Stimulated activated CD8-positive, alpha-beta memory T cell treated with anti-CD3 and anti-CD28 coated beads, Interleukin-4, amount 100 ng/mL, for 24 hours (primary cell): ENCODE measurements around the gene APOD.
"Not testable (repeated sequence)": the region's sequence is repeated elsewhere in the genome, so short reads cannot be mapped to it uniquely, and the experiment has no call there.

Experiments
- DNase-seq: peaks from one replicate; pipeline ENCODE4 v3.0.0-alpha.2; 2020; ENCODE audit warnings: low read depth

APOD gene

GRCh38 chr3:195583831-195584542, at the start of gene APOD:
Gene APOD (minus strand): TSS chr3:195583940. CDS start chr3:195579461, 4,479 bp downstream.
- no peak for DNase-seq

DNA sequence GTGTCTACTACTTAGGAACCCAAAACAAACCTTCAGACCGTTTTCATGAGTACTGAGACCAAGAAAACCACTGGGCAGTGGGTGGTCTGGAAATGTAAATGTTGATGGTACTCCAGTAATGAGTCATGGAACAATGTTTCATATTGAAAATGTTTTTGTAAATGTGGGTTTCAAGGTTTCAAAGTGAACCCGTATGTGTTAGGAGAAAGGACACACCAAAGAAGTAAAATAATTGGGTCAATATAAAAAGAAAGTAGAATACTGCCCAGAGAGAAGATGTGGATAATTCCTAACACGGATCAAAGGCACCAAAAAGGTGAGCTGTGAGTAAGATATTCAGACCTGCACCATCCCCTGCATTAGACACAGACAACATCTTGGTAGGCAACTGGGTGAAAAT, 49.6 kb upstream of the APOD start:
- DNase-seq: not testable (repeated sequence)

GRCh38 chr3:195632501-195633185, 48.9 kb upstream of the APOD start:
- DNase-seq: not testable (repeated sequence)

GRCh38 chr3:195632046-195632445, 48.3 kb upstream of the APOD start:
- not testable (repeated sequence) for DNase-seq

GRCh38 chr3:195630938-195631495, 47.3 kb upstream of the APOD start:
- not testable (repeated sequence) for DNase-seq

GRCh38 chr3:195630086-195630917, 46.6 kb upstream of the APOD start:
- DNase-seq: not testable (repeated sequence)

- not testable (repeated sequence) for DNase-seq
Observed at GRCh38 chr3:195629682-195630081, 45.9 kb upstream of the APOD start.

DNA sequence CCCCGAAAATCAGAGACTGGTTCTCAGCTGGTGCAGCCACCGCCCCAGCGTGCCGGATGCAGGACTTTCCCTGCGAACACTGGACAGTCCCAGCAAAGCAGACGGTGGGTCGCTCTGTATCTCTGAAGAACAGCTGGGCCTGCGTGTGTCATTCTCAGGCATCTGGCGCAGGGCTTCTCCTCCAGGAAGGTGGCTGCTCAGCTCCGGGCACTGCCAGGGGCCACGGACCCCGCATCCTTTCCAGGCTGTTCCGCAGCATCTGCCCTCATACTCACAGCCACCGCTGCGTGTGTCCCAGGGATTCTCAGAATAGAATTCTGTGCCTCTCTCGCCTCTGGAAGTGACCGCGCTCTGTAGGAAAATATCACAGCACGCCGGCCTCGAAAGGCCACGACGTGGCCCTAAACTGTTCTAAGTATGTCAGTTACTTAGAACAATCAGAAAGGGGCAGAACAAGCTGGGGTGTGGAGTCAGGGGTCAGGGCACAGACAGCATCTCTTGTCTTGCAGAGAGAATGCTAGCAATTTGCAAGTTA, 44.7 kb upstream of the APOD start:
- not testable (repeated sequence) for DNase-seq

GRCh38 chr3:195627515-195628385, 44.0 kb upstream of the APOD start:
- not testable (repeated sequence) for DNase-seq

- DNase-seq: not testable (repeated sequence)
Observed at GRCh38 chr3:195624603-195625560, 41.1 kb upstream of the APOD start.

- not testable (repeated sequence) for DNase-seq
Observed at GRCh38 chr3:195624171-195624570, 40.4 kb upstream of the APOD start.

GRCh38 chr3:195623217-195623965, 39.7 kb upstream of the APOD start:
- not testable (repeated sequence) for DNase-seq

- not testable (repeated sequence) for DNase-seq
Observed at GRCh38 chr3:195622523-195623170, 38.9 kb upstream of the APOD start.

DNA sequence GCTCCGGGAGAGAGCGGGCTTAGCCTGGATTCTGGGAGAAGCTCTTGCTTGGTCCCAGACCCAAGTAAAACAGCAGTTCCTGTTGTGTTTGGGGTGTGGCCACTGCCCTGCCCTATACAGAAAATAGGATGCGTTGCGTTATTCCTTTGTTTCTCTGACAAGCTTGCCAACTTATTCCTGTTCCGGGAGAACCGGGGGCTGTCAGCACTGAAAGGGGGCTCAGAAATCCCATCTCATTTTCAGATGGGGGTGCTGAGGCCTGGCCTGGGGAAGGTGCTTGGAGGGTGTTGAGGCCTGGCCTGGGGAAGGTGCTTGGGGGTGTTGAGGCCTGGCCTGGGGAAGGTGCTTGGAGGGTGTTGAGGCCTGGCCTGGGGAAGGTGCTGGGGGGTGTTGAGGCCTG, 38.3 kb upstream of the APOD start:
- DNase-seq: not testable (repeated sequence)

- not testable (repeated sequence) for DNase-seq
Observed at GRCh38 chr3:195621095-195621494, 37.4 kb upstream of the APOD start.

- not testable (repeated sequence) for DNase-seq
Observed at GRCh38 chr3:195620476-195620875, 36.7 kb upstream of the APOD start.

DNA sequence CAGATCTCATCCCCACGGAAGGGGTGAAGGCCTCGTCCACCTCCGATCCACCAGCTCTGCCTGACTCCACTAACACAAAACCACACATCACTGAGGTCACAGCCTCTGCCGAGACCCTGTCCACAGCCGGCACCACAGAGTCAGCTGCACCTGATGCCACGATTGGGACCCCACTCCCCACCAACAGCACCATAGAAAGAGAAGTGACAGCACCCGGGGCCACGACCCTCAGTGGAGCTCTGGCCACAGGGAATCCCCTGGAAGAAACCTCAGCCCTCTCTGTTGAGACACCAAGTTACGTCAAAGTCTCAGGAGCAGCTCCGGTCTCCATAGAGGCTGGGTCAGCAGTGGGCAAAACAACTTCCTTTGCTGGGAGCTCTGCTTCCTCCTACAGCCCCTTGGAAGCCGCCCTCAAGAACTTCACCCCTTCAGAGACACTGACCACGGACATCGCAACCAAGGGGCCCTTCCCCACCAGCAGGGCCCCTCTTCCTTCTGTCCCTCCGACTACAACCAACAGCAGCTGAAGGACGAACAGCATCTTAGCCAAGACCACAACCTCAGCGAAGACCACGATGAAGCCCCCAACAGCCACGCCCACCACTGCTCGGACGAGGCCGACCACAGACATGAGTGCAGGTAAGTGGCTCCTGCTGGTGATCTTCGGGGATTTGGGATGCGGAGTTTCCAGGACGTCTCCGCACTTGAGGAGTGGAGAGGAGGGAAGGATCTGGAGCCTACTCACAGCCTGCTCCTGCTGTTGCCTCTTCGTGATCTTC, 36.0 kb upstream of the APOD start:
- not testable (repeated sequence) for DNase-seq
